K562 (cell line): Measurements from ENCODE around the gene PCBP4. TPM values are rescaled to one million over a fixed set of nuclear protein-coding genes. Genes with fewer than 3 reads are reported as not detected.

Source experiments
- ATAC-seq: fragments of 200-7000 bp; cut with Tn5 transposase; 3 replicates; pipeline ENCODE4 v1.9.1; 2020; ENCODE audit warnings: moderate library complexity
- BruUV-seq: library from RNA; stranded (reverse); fragments of 400-500 nt; replicated peaks from 2 replicates; lab custom pipeline; 2021; lab: Mats Ljungman, UMichigan
- CTCF ChIA-PET: fragments of 300-600 bp; formaldehyde crosslinking; extraction: SDS; loops from one replicate; lab custom pipeline; 2021; ENCODE audit warnings: low intra/inter-chr PET ratio; lab: Yijun Ruan, JAX
- POLR2A ChIA-PET: fragments of 300-600, 350-650 bp; sonication (Branson Sonifier 250); formaldehyde crosslinking; extraction: SDS; loops from one replicate; lab custom pipeline; 2021; ENCODE audit warnings: antibody characterized with exemption, inconsistent platforms; lab: Yijun Ruan, JAX
- DNase-seq, 4 experiments: peaks; one replicate each; pipeline versions ENCODE4 v3.0.0 to v3.0.0-alpha.2; 2011 to 2018; ENCODE audit warnings: low spot score in 3 of 4, mixed read lengths in 3 of 4; ENCODE audit errors: extremely low read depth in 1 of 4
- FAIRE-seq: peaks from 2 replicates; lab custom pipeline; 2011; peaks lifted over from hg19 to GRCh38; lab: Jason Lieb, UNC
- H2AFZ ChIP-seq: 2 replicates; pipeline ENCODE4 v1.6.0; 2011; ENCODE audit warnings: low read depth, low read length, control low read depth, inconsistent platforms
- H3K27ac ChIP-seq: fragments of 200-600 bp; 3 replicates; pipeline ENCODE4 v1.8.0; 2011; ENCODE audit warnings: low read depth, mild to moderate bottlenecking, control low read depth, inconsistent platforms, low read length, moderate library complexity, mixed read lengths; ENCODE audit errors: extremely low read depth
- H3K27me3 ChIP-seq, 2 experiments: fragments of 300-600 bp in 1 of 2; 2 replicates in 1 of 2; 3 replicates in 1 of 2; pipeline versions ENCODE4 v1.6.0 to v1.8.0; 2011; ENCODE audit warnings: inconsistent platforms in 2 of 2, low read length in 2 of 2, mild to moderate bottlenecking in 1 of 2, mixed read lengths in 1 of 2, moderate library complexity in 1 of 2; ENCODE audit not compliant: control insufficient read depth in 2 of 2, insufficient read depth in 2 of 2
- H3K36me3 ChIP-seq: fragments of 300-600 bp; 3 replicates; pipeline ENCODE4 v1.8.0; 2011; ENCODE audit warnings: mild to moderate bottlenecking, low read length, inconsistent platforms; ENCODE audit not compliant: control insufficient read depth, insufficient read depth
- H3K4me1 ChIP-seq, 2 experiments: fragments of 200-600 bp in 1 of 2; replicated peaks in 1 of 2; 2 replicates in 1 of 2; 3 replicates in 1 of 2; pipeline versions ENCODE4 v1.5.1 to v1.8.0; 2011; ENCODE audit warnings: inconsistent platforms in 2 of 2, low read length in 2 of 2, mild to moderate bottlenecking in 1 of 2, mixed read lengths in 1 of 2, moderate library complexity in 1 of 2; ENCODE audit not compliant: control insufficient read depth in 2 of 2, insufficient read depth in 2 of 2
- H3K4me2 ChIP-seq: 2 replicates; pipeline ENCODE4 v1.6.1; 2011; ENCODE audit warnings: low read length, control low read depth, inconsistent platforms, mixed read lengths; ENCODE audit not compliant: insufficient read depth
- H3K4me3 ChIP-seq: fragments of 200-600 bp; sonication (generic), shearing (Covaris generic); 2 replicates; pipeline ENCODE4 v1.5.1; 2016; ENCODE audit warnings: control low read depth, inconsistent platforms
- H3K79me2 ChIP-seq: fragments of 200-600 bp; 3 replicates; pipeline ENCODE4 v1.8.0; 2011; ENCODE audit warnings: low read length, inconsistent platforms; ENCODE audit not compliant: control insufficient read depth, insufficient read depth
- H3K9ac ChIP-seq, 2 experiments: 2 replicates each; pipeline versions ENCODE4 v1.6.0 to v1.6.1; 2011; ENCODE audit warnings: low read depth in 2 of 2, low read length in 2 of 2, control low read depth in 1 of 2, inconsistent platforms in 1 of 2, mild to moderate bottlenecking in 1 of 2, mixed read lengths in 1 of 2; ENCODE audit not compliant: insufficient read depth in 1 of 2
- H3K9me1 ChIP-seq: one replicate; pipeline ENCODE4 v1.6.0; 2011; ENCODE audit warnings: inconsistent platforms, mild to moderate bottlenecking, low read length, moderate library complexity; ENCODE audit not compliant: control insufficient read depth, insufficient read depth
- H3K9me3 ChIP-seq: replicated peaks from 2 replicates; pipeline ENCODE4 v1.5.1; 2011; ENCODE audit warnings: low read depth, low read length, inconsistent platforms; ENCODE audit not compliant: control insufficient read depth, insufficient read depth
- H4K20me1 ChIP-seq: replicated peaks from 2 replicates; pipeline ENCODE4 v1.6.1; 2011; ENCODE audit warnings: low read length, inconsistent platforms, mixed read lengths; ENCODE audit not compliant: control insufficient read depth, insufficient read depth
- BCL6 ChIP-seq: fragments of 250-450 bp; sonication (Bioruptor Pico); IDR thresholded peaks from 2 replicates; pipeline ENCODE4 v1.4.0; 2020
- BRD9 ChIP-seq: fragments of 450-650 bp; IDR thresholded peaks from 2 replicates; pipeline ENCODE4 v1.6.1; 2018; ENCODE audit warnings: low read depth; ENCODE audit not compliant: partially characterized antibody
- CBFA2T3 ChIP-seq: fragments of 450-650 bp; IDR thresholded peaks from 2 replicates; pipeline ENCODE4 v1.6.1; 2017
- CCAR2 ChIP-seq: fragments of 200-400 bp; formaldehyde crosslinking; IDR thresholded peaks from 2 replicates; pipeline ENCODE4 v1.6.1; 2017; ENCODE audit warnings: mild to moderate bottlenecking, low read depth, low read length
- DLX4 ChIP-seq: fragments of 250-450 bp; sonication (Bioruptor Pico); IDR thresholded peaks from 2 replicates; pipeline ENCODE4 v1.6.1; 2021; ENCODE audit warnings: mild to moderate bottlenecking
- GTF2E2 ChIP-seq: fragments of 200-800 bp; sonication (Bioruptor generic); IDR thresholded peaks from 2 replicates; pipeline ENCODE4 v1.6.1; 2016; ENCODE audit warnings: missing genetic modification characterization, missing compliant biosample characterization
- KLF13 ChIP-seq: fragments of 450-650 bp; IDR thresholded peaks from 2 replicates; pipeline ENCODE4 v1.6.1; 2016; ENCODE audit warnings: missing genetic modification characterization, low read depth, mild to moderate bottlenecking, missing compliant biosample characterization, moderate library complexity, borderline replicate concordance
- MXI1 ChIP-seq: IDR thresholded peaks from 2 replicates; pipeline ENCODE4 v1.6.1; 2011; ENCODE audit warnings: low read depth, mild to moderate bottlenecking, improper control_type of control experiment, low read length
- PCBP1 ChIP-seq: fragments of 200-400 bp; formaldehyde crosslinking; IDR thresholded peaks from 2 replicates; pipeline ENCODE4 v1.6.1; 2018; ENCODE audit warnings: mild to moderate bottlenecking, low read depth, low read length; ENCODE audit not compliant: poor library complexity, severe bottlenecking
- PHF8 ChIP-seq: fragments of 200-600 bp; sonication (generic); IDR thresholded peaks from 2 replicates; pipeline ENCODE4 v1.6.1; 2012; ENCODE audit warnings: mixed run types, mild to moderate bottlenecking, inconsistent platforms, low read length, moderate library complexity, borderline replicate concordance
- PPARD ChIP-seq: fragments of 250-450 bp; sonication (Bioruptor Pico); IDR thresholded peaks from 2 replicates; pipeline ENCODE4 v1.8.0; 2022; ENCODE audit warnings: inconsistent platforms, mild to moderate bottlenecking, moderate library complexity
- PTRF ChIP-seq: fragments of 450-650 bp; IDR thresholded peaks from 2 replicates; pipeline ENCODE4 v1.6.1; 2016; ENCODE audit warnings: mild to moderate bottlenecking, missing genetic modification characterization, missing compliant biosample characterization
- RUNX1 ChIP-seq: sonication (generic); IDR thresholded peaks from 2 replicates; pipeline ENCODE4 v1.6.1; 2016; ENCODE audit warnings: antibody characterized with exemption, low read depth
- TFAM ChIP-seq: fragments of 250-450 bp; sonication (Bioruptor Pico); conservative IDR thresholded peaks from 2 replicates; pipeline ENCODE4 v1.5.0; 2021; ENCODE audit warnings: mild to moderate bottlenecking, moderate library complexity
- TFAP4 ChIP-seq: sonication (generic); formaldehyde crosslinking; IDR thresholded peaks from 2 replicates; pipeline ENCODE4 v1.8.0; 2022; ENCODE audit warnings: missing genetic modification reagents, mild to moderate bottlenecking, moderate library complexity, borderline replicate concordance
- YBX1 ChIP-seq: fragments of 450-650 bp; IDR thresholded peaks from 2 replicates; pipeline ENCODE4 v1.7.1; 2016; ENCODE audit warnings: mild to moderate bottlenecking
- ZBTB2 ChIP-seq: fragments of 450-650 bp; IDR thresholded peaks from 2 replicates; pipeline ENCODE4 v1.6.1; 2016; ENCODE audit warnings: antibody characterized with exemption
- ZBTB7A ChIP-seq: IDR thresholded peaks from 2 replicates; pipeline ENCODE4 v1.6.1; 2011; ENCODE audit warnings: low read depth, mild to moderate bottlenecking, low read length, moderate library complexity, borderline replicate concordance; ENCODE audit not compliant: control insufficient read depth
- ZC3H11A ChIP-seq: IDR thresholded peaks from 2 replicates; pipeline ENCODE4 v1.6.1; 2012; ENCODE audit warnings: low read depth, low read length, improper control_type of control experiment
- ZNF124 ChIP-seq: sonication (generic); formaldehyde crosslinking; IDR thresholded peaks from 2 replicates; pipeline ENCODE4 v1.8.1; 2022; ENCODE audit warnings: missing genetic modification reagents
- ZNF239 ChIP-seq: fragments of 250-450 bp; sonication (Bioruptor Pico); IDR thresholded peaks from 2 replicates; pipeline ENCODE4 v1.4.0; 2020; ENCODE audit warnings: mild to moderate bottlenecking
- ZNF444 ChIP-seq: fragments of 250-450 bp; sonication (Bioruptor Pico); IDR thresholded peaks from 2 replicates; pipeline ENCODE4 v1.4.0; 2020; ENCODE audit warnings: mild to moderate bottlenecking, moderate library complexity
- ZNF75A ChIP-seq: fragments of 450-650 bp; formaldehyde crosslinking; IDR thresholded peaks from 2 replicates; pipeline ENCODE4 v1.4.0; 2020; ENCODE audit warnings: mild to moderate bottlenecking
- WGBS: fragments of 100-300 bp; shearing (Covaris generic); methylation state at CpG from one replicate; pipeline ENCODE4 v1.1.6; 2016; ENCODE audit warnings: low coverage, mixed read lengths; ENCODE audit not compliant: insufficient coverage; ENCODE audit errors: missing lambda C conversion rate; 5-methylcytosine and 5-hydroxymethylcytosine counted together
- in situ Hi-C: fragments of 300-500 bp; cut with MboI; formaldehyde crosslinking; loops from 4 replicates; pipeline ENCODE4 v1.15.0; 2018; ENCODE audit warnings: inconsistent platforms, mixed read lengths
- intact Hi-C: fragments of 100-400 bp; cut with micrococcal nuclease; formaldehyde crosslinking; loops from 2 replicates; pipeline ENCODE4 v1.14.2; 2022
- polyA plus RNA-seq, 8 experiments: library from polyadenylated mRNA; depleted of rRNA in 4 of 8; stranded (reverse) in 5 of 8; unstranded in 3 of 8; fragments of >200 nt; fragmentation: Nextera tagmentation in 2 of 8; fragmentation: Illumina TruSeq in 1 of 8; extraction: Ambion mirVana in 2 of 8; extraction: Trizol in 1 of 8; gene quantifications; 2 replicates each; pipeline versions ENCODE4 v1.2.1 to v1.2.3, GENCODE V29; 2011 to 2014; ENCODE audit warnings: inconsistent platforms in 1 of 8, missing spikeins in 1 of 8
- total RNA-seq, 7 experiments: library from RNA; depleted of rRNA in 6 of 7; stranded (reverse); fragments of >200 nt in 6 of 7; fragmentation: Illumina TruSeq in 2 of 7; extraction: Trizol in 2 of 7; gene quantifications; 2 replicates each; pipeline versions ENCODE4 v1.2.1 to v1.2.3, GENCODE V29; 2011 to 2021; ENCODE audit warnings: low replicate concordance in 1 of 7

The PCBP4 gene
- total and polyA plus RNA-seq, 9 of the 15 experiments (the other 6 are each of a cell fraction or from before 2014, with no cell fraction given) = 0.06 to 5.8 (median 2.6) TPM

GRCh38 chr3:52007291-52007690 lies 40.0 kb upstream of the PCBP4 start (continued):
- no peak for TF ChIP-seq KLF13 (tag)
- no peak for TF ChIP-seq ZC3H11A
- TF ChIP-seq ZNF444 (CRISPR knock-in tag) = no peak
- no peak for TF ChIP-seq PPARD (CRISPR knock-in tag)
- TF ChIP-seq CBFA2T3 = no peak
- TF ChIP-seq BCL6 (CRISPR knock-in tag) = no peak
- TF ChIP-seq PTRF (tag) = no peak
- no peak for TF ChIP-seq ZNF124 (CRISPR knock-in tag)

- Histone ChIP-seq H3K9me1 (no peaks in the 10 kb centered on the region), H3K36me3 (no peaks in the 10 kb centered on the region), H3K4me1 (peaks cover 17 to 29% of the 10 kb centered on the region in 2 experiments; a peak in 4 of 5 replicates), H3K9me3 (no peaks in the 10 kb centered on the region), H3K79me2 (no peaks in the 10 kb centered on the region), H3K4me3 (no peak overlapping the region), H3K9ac (no peak overlapping the region), H3K27ac (no peak overlapping the region), H2AFZ (no peak overlapping the region), H3K4me2 (no peak overlapping the region), H4K20me1 (no peaks in the 10 kb centered on the region), H3K27me3 (no peaks in the 10 kb centered on the region)
- ATAC-seq = no peak
- no peak for FAIRE-seq
- POLR2A ChIA-PET = interaction anchor here (1.7 kb wide), 1 partner anchor 11 kb away, joined by 5 read pairs; the partner anchor contains the start of gene RPL29
- intact Hi-C loops (loop anchor here (1.0 kb wide), 1 partner anchor 122 kb away; no protein-coding TSS in a partner anchor), in situ Hi-C loops (loop anchor here (25.0 kb wide), 1 partner anchor 381 kb away; no protein-coding TSS in a partner anchor)
- CTCF ChIA-PET = no interaction called here
- no peak for DNase-seq
- no TSS peak for BruUV-seq
- WGBS = 29% methylated on average over 5 of the region's 6 CpGs
- TF ChIP-seq ZNF239 (CRISPR knock-in tag) = no peak
- TF ChIP-seq PCBP1 = no peak
- no peak for TF ChIP-seq PTRF (tag)
- TF ChIP-seq ZBTB7A = no peak
- TF ChIP-seq TFAM (CRISPR knock-in tag) = no peak
- TF ChIP-seq PHF8 = no peak
- TF ChIP-seq DLX4 (CRISPR knock-in tag) = no peak
- no peak for TF ChIP-seq BRD9
- TF ChIP-seq ZBTB2 = no peak
- TF ChIP-seq RUNX1 = no peak
- TF ChIP-seq CCAR2 = no peak
- no peak for TF ChIP-seq TFAP4 (CRISPR knock-in tag)
- TF ChIP-seq ZNF75A = no peak
- TF ChIP-seq YBX1 = no peak
- TF ChIP-seq MXI1 = no peak
- TF ChIP-seq GTF2E2 (tag) = no peak
Measured at GRCh38 chr3:52006820-52007133, 39.5 kb upstream of the PCBP4 start.
